HL-60/S4 (cell line): ENCODE results near the gene NEO1.
"Not testable (repeated sequence)": the region's sequence is repeated elsewhere in the genome, so short reads cannot be mapped to it uniquely, and the experiment has no call there.

Experiments
- in situ Hi-C: fragments of 300-500 bp; cut with MboI; formaldehyde crosslinking; loops from 2 replicates; pipeline ENCODE4 v1.14.3; 2022; ENCODE audit warnings: low sequenced_read_pairs

Gene NEO1

DNA sequence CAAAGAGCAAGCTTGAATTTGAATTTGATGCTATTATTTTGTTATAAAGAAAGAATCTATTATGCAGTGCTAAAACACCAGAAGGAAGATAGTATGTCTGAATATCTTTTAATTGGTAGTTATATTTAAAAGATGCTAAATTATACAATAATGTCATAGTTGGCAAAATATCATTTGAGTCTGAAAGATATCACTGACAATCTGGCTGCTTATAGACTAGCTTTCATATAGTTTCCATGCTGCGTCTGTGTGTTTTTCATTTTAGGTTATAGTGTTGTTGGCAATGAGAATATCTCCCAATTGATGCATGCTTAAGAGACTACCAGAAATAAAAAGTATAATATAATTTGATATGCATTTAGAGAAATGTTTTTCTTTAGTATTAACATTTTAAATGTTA, 142.9 kb downstream of the NEO1 start:
- in situ Hi-C loops = no loop called here

DNA sequence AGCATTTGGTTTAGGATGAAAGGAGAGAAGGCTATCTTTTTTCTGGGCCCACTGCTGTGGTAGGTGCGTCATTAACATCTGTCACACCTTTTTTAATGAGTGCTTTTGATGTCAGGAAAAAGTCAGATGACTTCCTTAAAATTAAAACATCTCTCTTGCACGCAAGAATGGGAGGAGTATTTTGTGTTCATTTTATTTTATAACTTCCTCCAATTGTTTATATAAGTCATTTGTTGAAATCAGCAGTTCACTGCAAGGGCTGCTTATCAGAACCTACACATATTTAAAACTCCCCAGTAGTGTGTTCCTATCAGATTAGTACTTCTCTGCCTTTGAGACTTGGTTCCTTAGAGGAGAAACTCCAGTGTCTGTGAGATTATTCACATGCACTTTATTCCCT, 143.8 kb downstream of the NEO1 start:
- in situ Hi-C loops = no loop called here

DNA sequence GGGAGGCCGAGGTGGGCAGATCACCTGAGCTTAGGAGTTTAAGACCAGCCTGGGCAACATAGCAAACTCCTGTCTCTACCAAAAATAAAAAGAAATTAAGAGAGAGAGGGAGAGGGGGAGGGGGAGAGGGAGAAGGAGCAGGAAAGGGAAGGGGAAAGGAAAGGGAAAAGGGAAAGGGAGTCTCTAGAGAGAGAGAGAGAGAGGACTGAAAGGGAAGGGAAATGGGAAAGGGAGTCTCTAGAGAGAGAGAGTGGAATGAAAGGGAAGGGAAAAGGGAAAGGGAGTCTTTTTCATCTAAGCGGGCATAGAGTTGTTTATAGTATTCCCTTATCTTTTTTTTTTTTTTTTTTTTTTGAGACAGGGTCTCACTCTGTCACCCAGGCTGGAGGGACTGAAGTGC, 148.1 kb downstream of the NEO1 start:
- in situ Hi-C loops = no loop called here

DNA sequence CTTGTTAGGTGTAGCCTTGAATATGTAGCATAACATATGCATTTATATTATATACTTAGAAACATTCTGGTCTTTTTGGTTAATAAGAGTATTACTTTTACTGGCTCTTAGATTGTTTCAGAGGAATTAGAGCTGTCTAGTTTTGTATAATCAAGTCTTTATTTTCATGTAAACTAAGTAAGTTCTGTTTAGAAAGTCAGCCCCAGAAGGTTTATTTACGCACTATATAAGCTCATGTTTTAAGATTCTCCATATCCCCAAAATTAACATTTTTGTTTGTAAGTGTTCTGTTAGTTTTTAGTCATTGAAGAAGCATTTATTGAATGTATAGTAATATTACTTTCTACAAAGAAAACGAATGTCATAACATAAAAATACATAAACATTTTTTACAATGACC, 158.4 kb downstream of the NEO1 start:
- in situ Hi-C loops = no loop called here

DNA sequence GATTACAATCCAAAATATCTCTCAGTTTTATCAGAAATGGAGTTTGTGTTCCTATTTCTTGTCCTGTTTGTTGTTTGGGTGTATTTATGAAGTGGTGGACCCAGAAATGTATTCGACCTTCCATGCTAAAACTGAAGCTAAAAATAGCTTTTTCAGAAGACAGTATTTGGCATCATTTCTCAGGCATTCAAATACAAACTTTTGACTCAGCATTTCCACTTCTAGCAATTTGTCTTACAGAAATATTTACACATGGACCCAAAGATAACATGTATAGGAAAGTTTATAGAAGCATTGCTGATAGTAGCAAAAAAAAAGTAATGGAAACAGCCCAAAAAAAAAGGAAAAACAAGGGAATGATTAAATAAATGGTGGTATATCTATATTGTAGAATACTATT, 160.2 kb downstream of the NEO1 start:
- in situ Hi-C loops = no loop called here

DNA sequence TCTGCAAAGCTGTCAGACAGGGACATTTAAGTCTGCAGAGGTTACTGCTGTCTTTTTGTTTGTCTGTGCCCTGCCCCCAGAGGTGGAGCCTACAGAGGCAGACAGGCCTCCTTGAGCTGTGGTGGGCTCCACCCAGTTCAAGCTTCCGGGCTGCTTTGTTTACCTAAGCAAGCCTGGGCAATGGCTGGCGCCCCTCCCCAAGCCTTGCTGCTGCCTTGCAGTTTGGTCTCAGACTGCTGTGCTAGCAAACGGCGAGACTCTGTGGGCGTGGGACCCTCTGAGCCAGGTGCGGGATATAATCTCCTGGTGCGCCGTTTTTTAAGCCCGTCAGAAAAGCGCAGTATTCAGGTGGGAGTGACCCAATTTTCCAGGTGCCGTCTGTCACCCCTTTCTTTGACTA, 169.2 kb downstream of the NEO1 start:
- in situ Hi-C loops = not testable (repeated sequence)

DNA sequence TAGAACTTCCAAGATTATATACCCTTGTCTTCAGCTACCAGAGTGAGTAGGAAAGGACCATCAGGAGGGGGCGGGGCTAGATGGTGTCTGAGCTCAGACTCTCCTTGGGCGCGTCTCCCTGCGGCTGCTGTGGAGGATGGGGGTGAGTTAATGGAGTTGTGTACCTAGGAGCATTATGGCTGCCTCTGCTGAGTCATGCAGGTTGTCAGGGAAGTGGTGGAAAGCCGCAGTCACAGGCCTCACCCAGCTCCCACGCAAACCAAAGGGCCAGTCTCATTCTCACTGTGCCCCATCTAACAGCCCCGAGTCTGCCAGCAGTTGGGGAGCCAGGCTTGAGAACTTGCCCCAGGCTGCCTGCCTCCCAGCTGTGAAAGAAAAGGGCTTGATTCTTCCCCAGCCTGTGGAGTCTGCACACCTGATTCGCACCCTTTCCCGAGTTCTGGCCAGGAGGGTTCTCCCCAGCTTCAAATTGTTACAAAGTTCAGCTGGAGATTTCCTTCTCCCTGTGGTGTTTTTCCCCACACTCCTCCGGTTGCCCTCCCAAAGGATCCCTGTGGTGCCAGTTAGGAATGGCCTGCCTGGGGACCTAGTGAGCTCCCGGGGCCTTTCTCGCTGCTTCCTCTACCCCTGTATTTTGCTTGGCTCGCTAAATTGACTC, 173.2 kb downstream of the NEO1 start:
- in situ Hi-C loops = loop anchor here (25.0 kb wide), 1 partner anchor 513 kb away; no protein-coding TSS in a partner anchor

DNA sequence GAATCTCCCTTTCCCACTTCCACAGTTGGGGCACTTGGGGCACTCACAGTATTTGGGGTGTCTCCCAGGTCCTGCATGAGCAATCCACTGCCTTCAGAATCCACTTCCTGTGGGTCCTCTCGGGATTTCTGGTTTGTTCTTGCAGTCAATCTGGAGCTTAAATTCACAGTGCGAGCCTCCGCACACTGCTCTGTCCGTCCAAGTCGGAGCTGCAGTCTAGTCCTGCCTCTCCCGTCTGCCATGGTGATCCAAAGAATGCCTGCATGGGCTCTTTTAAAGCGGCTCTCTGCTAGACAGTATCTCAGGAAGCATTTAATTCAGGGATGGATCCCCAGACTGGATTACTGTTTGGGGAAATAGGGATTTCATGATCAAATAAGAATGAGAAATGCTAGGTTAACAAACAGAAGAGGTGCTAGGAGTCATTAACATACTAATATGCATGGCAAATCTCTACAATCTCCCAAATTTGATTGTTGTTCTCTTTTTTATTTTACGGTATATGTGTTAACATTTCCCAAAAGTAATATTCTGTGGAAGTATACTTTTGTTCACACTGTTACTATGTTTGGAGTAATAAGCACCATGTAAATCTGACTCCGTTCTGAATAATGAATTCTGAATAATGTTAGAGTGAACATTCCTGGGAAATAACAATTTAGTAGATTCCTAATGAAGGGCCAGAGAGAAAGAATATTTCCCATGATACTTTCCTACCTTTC, 174.0 kb downstream of the NEO1 start:
- in situ Hi-C loops = loop anchor here (25.0 kb wide), 1 partner anchor 514 kb away; no protein-coding TSS in a partner anchor

DNA sequence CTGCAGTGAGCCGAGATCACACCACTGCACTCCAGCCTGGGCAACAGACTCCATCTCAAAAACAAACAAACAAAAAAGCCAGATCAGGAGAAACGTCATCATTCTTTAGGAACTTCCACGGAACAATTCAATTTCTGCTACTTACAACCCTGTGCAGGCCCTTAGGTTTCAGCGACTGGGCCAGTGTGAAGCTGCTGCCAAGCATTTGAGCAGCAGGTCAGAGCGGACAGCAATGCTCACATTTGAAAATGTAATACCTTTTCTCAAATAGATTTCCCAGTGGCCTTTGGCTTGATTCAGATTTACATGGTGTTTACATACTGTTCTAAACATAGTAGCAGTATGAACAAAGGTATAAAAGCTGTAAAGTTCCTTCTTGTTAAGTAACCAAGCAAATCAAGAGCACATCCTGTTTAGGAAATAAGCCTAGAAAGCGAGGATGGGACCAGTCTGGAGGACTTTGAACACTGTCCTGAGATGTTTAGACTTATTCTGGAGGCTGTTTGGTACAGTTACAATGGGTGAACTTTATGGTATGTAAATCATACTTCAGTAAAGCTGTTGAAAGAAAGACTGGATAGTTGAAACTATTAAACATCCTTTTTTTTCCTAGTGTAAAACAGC, 175.3 kb downstream of the NEO1 start:
- in situ Hi-C loops = loop anchor here (25.0 kb wide), 1 partner anchor 515 kb away; no protein-coding TSS in a partner anchor

DNA sequence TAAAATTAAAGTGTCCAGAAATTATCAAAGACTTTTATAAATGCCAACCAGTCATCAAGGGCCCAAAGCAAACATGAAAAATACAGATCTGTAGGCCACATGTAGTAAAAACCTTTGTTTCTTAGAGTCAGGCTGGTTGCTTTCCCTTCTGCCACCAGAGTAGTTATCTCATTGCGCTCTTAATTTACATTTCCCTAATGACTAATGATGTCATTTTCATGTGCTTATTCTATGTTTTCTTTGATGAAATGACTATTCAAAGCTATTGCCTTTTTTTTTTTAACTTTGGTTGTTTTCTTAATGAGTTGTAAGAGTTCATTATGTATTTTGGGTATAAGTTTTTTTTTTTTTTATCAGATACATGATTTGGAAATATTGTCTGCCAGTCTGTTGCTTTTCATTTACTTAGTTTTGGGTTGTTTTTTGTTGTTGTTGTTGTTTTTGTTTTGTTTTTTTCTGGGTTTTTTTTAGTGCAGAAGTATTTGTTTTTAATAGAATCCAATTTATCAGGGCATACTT, 175.9 kb downstream of the NEO1 start:
- in situ Hi-C loops = loop anchor here (25.0 kb wide), 1 partner anchor 516 kb away; no protein-coding TSS in a partner anchor

DNA sequence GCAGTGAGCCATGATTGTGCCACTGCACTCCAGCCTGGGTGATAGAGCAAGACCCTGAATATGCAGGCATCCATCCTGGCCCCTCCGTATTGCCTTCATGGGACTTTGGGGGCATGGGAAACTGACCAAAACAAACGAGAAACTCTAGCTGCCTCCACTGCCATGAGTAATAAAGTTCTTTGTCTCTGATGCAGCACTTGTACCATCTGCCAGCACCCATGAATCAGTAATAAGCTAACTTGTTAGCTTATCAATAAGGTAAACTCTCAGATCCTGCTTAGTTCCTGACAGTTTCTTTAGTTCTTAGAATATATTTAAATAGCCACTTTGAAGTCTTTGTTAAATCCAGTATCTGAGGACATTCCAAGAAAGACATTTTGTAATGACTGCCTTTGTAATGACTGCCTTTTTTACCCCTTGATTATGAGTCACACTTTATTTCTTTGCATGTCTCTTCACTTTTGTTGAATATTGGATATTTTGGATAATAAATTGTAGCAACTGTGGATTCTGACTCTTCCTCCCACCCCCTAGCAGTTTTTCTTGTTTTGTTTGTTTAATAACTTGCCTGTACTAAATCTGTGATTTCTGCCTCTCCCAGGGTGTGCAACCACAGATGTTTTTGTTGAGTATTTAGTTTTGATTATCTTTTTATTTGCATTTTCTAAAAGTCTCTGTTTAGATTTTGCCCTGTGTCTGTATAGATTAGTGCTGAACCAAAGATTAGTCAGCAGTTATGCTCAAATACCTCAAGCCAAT, 179.6 kb downstream of the NEO1 start:
- in situ Hi-C loops = loop anchor here (25.0 kb wide), 1 partner anchor 520 kb away; no protein-coding TSS in a partner anchor

DNA sequence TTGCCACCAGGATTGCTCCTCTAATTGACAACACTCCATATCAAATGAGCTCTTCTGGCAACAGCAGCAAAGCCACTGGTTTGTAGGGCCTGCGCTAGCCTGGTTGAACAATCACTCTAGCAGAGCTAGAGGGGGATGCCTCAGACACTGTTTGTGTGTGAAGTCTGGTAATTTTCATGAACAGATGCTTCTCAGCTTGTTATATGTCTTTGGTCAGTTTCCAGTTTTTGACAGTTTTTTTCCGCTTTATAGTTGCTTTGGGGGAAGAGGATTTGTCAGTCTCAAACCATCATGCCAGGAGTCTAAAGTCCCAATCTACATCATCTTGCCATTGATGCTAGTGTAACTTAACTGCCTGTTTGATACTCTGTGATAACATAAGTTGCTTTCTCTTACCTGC, 180.5 kb downstream of the NEO1 start:
- in situ Hi-C loops = loop anchor here (25.0 kb wide), 1 partner anchor 520 kb away; no protein-coding TSS in a partner anchor

DNA sequence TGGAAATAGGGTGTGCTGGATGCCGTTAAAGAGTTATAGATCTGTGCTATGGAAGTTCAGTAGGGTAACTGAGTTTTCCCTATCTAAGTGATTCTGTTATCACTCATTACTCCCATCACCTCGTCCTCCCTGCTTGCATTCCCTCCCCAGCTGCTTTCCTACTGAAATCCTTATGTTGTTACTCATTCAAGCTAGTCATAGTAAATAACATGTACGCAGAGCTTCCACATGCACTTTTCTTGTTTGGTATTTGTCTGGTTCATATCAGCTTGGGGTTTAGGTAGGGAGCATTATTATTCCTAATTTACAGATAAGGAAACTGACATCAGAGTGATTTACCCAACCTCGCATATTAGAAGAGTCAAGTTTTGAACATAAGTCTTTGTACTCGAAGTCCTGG, 181.4 kb downstream of the NEO1 start:
- in situ Hi-C loops = loop anchor here (25.0 kb wide), 1 partner anchor 521 kb away; no protein-coding TSS in a partner anchor

DNA sequence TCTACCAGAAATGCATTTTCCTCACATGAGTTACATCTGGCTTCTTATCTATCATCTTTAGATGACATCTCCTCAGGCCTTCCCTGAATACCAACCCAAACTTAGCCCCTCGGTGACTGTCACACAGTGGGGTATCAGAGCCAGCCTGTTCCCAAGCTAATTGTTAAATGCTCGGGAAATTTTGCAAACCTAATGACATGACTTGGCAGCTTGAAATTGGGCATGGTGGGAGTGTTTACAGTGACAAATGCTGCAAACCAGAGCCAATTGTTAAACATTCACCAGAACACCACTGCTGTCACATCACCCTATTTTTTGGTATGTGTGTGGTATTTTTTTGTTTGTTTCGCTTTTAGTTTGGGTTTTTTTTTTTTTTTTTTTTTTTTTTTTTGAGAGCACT, 185.6 kb downstream of the NEO1 start:
- in situ Hi-C loops = loop anchor here (25.0 kb wide), 1 partner anchor 526 kb away; no protein-coding TSS in a partner anchor

DNA sequence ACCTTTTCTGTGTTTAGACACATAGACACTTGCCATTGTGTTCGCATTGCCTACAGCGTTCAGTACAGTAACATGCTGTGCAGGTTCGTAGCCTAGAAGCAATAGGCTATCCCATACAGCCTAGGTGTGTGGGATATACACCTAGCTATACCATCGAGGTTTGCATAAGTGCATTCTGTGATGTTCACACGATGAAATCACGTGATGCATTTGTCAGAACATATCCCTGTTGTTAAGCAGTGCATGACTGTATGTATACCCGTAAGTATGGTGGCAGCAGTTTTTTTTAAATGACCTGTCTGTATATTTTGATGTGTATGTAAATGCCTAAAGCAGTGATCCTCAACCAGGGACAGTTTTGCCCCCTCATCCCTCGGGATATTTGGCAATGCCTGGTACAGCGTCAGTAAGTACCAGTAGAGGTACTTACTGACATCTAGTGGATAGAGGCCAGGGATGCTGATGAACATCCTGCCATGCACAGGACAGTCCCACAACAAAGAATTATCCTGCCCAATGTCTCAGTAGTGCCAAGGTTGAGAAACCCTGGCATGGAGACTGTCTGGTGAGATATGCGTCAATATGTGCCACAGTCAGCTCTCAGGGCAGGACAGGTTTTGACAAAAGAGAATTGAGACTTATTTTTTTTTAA, 187.4 kb downstream of the NEO1 start:
- in situ Hi-C loops = loop anchor here (25.0 kb wide), 1 partner anchor 527 kb away; no protein-coding TSS in a partner anchor

DNA sequence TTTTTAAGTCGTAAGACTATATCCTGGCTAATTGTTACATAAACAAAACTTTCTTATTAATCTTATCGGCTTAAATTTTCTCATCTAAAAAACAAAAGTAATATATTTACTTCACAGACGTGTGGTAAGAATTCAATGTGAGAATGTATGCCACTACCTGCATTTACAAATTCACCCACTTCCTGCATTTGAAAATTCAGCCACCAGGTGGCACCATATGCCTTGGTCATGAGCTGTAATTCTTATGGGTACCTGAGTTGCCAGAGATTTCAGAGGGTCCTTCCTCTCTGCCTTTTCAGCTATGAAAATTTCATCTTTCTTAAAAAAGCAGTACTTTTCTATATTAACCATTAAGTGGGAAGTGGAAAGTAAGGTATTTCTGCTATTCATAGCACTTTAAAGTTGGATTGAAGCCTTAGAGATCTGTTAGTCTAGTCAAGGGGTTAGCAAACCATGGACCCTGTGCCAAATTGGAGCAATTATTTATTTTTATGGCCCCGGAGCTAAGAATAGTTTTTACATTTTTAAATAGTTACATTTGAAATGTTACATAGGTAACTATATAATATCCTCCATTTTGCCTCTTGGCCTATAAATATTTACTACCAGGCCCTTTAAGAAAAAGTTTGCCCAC, 188.7 kb downstream of the NEO1 start:
- in situ Hi-C loops = loop anchor here (25.0 kb wide), 1 partner anchor 529 kb away; no protein-coding TSS in a partner anchor

DNA sequence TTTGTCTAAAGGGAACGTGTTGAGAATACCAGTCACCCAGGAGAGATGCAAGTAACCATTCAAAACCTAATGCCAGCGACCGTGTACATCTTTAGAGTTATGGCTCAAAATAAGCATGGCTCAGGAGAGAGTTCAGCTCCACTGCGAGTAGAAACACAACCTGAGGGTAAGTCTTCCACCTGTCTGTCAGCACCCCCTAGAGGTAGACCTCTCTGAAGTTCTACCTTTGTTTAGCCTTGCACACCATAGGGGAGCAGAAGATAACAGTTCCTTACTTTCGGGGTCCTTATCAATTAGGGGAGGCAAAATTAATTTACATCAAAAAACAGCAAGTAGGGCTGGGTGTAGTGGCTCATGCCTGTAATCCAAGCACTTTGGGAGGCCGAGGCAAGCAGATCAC, 192.1 kb downstream of the NEO1 start:
- in situ Hi-C loops = loop anchor here (25.0 kb wide), 1 partner anchor 532 kb away; no protein-coding TSS in a partner anchor

DNA sequence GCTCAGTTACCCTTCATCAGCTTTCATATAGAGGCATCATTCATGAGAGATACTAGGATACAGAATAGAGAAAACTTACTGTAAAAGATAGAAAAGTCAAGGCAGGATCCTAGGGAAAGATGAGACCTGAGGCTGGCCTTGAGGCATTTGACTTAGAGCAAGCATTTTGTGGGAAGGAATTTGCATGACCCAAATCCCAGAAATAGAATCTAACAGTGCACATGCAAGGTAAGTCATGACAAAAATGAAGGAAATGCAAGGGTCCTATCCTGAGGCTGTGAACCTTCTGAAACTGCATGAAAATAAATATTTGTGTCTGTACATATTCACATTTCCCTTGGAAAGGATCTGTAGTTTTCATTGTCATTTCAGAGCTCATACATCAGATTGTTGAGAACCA, 194.2 kb downstream of the NEO1 start:
- in situ Hi-C loops = loop anchor here (25.0 kb wide), 1 partner anchor 534 kb away; no protein-coding TSS in a partner anchor

DNA sequence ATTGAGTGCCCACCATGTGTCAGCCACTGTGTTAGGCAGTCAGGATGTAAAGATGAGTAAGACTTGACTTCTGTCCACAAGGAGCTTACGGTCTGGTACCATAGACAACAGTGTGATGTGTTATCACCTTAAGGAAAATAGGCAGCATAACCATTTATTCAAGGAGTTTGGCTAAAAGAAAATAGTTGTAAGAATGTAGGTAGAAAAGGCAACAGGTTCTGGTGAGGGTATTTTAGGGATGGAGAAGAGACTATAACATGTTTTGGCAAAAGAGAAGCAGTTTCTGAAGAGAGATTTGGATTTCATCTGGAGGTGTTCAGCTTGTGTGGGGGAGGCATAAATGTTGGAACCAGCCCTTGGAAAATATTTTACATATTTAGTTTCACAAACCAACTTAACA, 194.6 kb downstream of the NEO1 start:
- in situ Hi-C loops = loop anchor here (25.0 kb wide), 1 partner anchor 535 kb away; no protein-coding TSS in a partner anchor
